Activated naive CD4-positive, alpha-beta T cell treated with anti-CD3 and anti-CD28 coated beads, Interleukin-2, amount 50 U/mL, for 24 hours (primary cell): ENCODE results near the gene KIAA2012.
"Not testable (repeated sequence)": the region's sequence is repeated elsewhere in the genome, so short reads cannot be mapped to it uniquely, and the experiment has no call there.

ENCODE experiments used
- H3K27ac Mint-ChIP-seq: one replicate; pipeline ENCODE4 v1.8.0; 2021; ENCODE audit warnings: mild to moderate bottlenecking, mixed read lengths
- H3K27me3 Mint-ChIP-seq: one replicate; pipeline ENCODE4 v1.8.0; 2021; ENCODE audit warnings: mixed read lengths
- H3K36me3 Mint-ChIP-seq: one replicate; pipeline ENCODE4 v1.8.0; 2021; ENCODE audit warnings: mixed read lengths
- H3K4me1 Mint-ChIP-seq: one replicate; pipeline ENCODE4 v1.8.0; 2021; ENCODE audit warnings: mixed read lengths
- H3K4me3 Mint-ChIP-seq: one replicate; pipeline ENCODE4 v1.8.0; 2021; ENCODE audit warnings: mild to moderate bottlenecking, mixed read lengths
- H3K9me3 Mint-ChIP-seq: one replicate; pipeline ENCODE4 v1.8.0; 2021; ENCODE audit warnings: mixed read lengths

Gene KIAA2012

GRCh38 chr2:202203348-202203747, 130.3 kb downstream of the KIAA2012 start:
- no peaks in the 10 kb centered on the region for H3K9me3 Mint-ChIP-seq
- H3K27me3 Mint-ChIP-seq = peaks cover 1% of the 10 kb centered on the region
- H3K27ac Mint-ChIP-seq = no peak overlapping the region
- H3K4me1 Mint-ChIP-seq = no peaks in the 10 kb centered on the region
- H3K36me3 Mint-ChIP-seq = peaks cover 14% of the 10 kb centered on the region
- no peak overlapping the region for H3K4me3 Mint-ChIP-seq

DNA sequence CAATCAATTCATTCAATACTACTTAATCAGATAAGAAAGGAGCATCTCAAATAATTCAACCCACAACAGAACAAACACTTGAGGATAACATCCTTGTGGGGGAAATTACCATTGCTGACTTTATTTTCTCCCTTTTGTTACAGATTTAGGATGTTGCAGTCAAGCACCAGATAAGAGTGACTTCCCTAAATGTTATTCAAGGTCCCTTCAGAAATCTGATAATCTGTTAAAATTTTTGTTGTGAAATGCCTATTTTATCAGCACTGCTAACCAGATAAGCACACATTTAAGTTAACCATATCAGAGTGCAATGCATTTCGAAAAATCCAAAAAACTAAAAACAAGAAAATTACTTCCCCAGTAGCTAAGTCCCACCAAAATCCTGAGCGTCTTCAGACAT, 131.8 kb downstream of the KIAA2012 start:
- Mint-ChIP-seq H3K4me1 (no peaks in the 10 kb centered on the region), H3K27me3 (peaks cover 1% of the 10 kb centered on the region), H3K36me3 (peaks cover 16% of the 10 kb centered on the region), H3K4me3 (no peak overlapping the region), H3K9me3 (no peaks in the 10 kb centered on the region), H3K27ac (no peak overlapping the region)

DNA sequence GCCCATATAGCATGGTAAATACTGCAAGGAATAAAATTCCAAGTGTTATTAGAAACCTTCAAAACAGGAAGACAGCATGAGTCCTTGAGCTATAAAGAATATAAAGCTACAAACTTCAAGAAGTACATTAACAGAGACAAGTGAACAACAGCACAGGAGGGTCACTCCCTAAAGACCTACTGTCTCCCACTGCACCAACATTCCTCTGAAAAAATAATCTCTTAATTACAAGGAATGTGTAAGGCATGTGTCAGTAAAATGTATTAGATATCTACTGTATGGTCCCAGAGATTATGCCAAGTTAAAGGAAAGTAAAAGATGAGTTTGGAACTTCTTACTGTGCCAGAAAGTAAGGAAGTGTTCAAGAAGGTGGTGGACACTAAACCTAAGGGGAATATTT, 135.5 kb downstream of the KIAA2012 start:
- no peak overlapping the region for H3K4me3 Mint-ChIP-seq
- H3K4me1 Mint-ChIP-seq = no peaks in the 10 kb centered on the region
- peaks cover 13% of the 10 kb centered on the region for H3K36me3 Mint-ChIP-seq
- H3K27me3 Mint-ChIP-seq = no peaks in the 10 kb centered on the region
- H3K9me3 Mint-ChIP-seq = no peaks in the 10 kb centered on the region
- no peak overlapping the region for H3K27ac Mint-ChIP-seq

DNA sequence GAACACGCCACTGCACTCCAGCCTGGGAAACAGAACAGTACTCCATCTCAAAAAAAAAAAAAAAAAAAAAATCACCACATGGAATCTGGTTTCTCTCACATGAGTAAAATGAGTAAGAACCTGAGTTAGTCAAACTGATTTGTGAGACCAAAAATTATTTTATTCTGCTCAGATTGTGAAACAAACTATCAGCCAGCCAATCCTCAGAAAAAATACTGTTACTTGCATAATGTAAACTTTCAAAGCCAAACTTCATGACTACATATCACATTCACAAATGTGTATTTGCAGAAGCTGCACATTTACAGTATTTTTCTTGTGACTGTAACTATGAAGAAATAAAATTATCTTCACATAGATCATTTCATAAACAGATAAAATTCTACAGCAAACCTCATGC, 142.1 kb downstream of the KIAA2012 start:
- Mint-ChIP-seq H3K27me3 (no peaks in the 10 kb centered on the region), H3K4me3 (no peak overlapping the region), H3K36me3 (peaks cover 5% of the 10 kb centered on the region), H3K9me3 (no peaks in the 10 kb centered on the region), H3K27ac (no peak overlapping the region), H3K4me1 (peaks cover 18% of the 10 kb centered on the region)

DNA sequence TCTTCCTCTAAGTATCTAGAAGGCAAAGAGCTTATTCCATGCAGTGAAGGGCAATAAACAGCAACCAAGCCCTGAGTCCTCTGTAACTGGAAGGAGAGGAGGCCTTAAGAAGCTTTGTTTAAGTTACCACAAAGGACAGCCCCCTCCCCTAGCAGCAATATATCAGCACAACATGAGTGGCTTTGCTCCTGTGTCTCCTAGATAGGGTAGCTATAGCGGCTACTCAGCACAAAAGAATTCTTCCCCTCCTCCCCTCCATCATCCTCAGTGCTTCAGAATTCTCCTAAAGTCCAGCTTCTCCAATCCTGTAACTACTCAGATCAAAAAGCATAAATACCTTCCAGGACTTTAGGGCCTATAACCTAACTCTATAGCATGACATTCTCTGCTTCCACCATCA, 148.8 kb downstream of the KIAA2012 start:
- Mint-ChIP-seq H3K27ac (no peak overlapping the region), H3K9me3 (no peaks in the 10 kb centered on the region), H3K27me3 (no peaks in the 10 kb centered on the region), H3K4me3 (no peak overlapping the region), H3K4me1 (peaks cover 60% of the 10 kb centered on the region), H3K36me3 (peaks cover 7% of the 10 kb centered on the region)

DNA sequence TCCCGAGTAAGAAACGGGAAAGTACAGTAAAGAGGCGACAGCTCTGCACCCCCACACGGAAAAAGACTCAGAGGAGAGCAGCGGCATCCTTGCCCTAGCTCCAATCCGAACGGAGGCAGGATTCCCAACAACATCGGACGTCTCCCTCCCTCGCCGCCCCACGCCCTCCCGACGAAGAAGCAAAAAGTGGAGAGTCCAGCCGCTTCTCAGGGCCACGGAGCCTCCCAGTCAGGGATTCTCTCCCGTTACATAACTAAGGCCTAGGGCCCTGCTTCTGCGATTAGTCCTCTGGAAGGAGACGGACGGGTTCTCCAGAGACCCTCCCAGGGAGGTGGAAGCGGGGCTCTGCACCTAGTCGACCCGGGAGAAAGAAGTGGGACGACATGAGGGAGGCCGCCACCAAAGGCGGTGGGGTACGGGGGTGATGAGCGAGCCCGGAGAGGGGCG, 164.8 kb downstream of the KIAA2012 start:
- Mint-ChIP-seq H3K4me1 (peaks cover 44% of the 10 kb centered on the region), H3K9me3 (no peaks in the 10 kb centered on the region), H3K27ac (peak overlapping the region; percentile 86), H3K27me3 (no peaks in the 10 kb centered on the region), H3K4me3 (peak overlapping the region; percentile 94), H3K36me3 (no peaks in the 10 kb centered on the region)

DNA sequence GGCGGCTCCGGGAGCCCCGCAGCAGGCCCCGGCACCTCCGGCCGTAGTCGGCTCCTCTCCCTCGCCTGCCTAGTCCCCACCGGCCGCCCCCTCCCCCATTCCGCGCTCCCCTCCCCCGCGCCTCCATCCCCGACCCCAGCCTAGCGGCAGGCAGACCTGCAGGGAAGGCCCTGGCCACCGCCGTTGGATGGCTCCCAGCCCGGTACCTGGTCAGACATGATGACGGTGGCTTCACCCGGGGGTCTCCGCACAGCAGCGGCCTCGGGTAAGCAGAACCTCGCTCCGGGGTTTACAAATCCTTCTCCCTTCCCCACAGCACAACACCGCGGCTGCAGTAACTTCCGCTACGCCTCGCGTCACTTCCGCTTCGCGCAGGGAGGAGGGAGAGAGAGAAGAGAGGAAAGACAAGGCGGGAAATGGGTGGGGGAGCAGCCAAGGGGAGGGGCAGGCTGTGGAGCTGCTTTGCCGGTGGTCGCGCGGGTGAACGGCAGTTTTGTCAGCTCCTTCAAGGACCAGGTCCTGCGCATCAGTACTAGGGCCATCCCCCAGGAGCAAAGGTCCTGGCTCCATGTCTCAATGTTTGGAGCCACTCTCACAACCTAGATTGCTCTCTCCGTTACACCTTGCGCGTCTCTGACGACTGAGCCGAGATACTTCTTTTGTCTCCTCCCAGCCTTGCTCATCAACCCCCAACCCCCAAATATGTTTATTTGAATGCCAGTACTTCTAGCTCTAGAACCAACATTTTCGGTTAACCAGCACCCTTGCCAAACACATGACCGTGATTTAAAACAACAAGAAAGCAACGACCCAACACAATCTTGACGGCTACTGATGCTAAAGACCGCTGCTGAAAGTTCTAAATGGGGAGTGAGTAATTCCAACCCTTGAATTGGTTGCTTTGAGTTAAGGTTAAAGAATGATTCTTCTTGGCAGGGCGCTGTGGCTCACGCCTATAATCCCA, 165.5 kb downstream of the KIAA2012 start, which contains the start of gene SUMO1:
SUMO1 (minus strand) TSS at position 364 of the 964 bp plus-strand sequence; CDS start at position 218, 146 bp downstream.
- Mint-ChIP-seq H3K36me3 (no peaks in the 10 kb centered on the region), H3K4me1 (peaks cover 37% of the 10 kb centered on the region), H3K9me3 (no peaks in the 10 kb centered on the region), H3K27me3 (no peaks in the 10 kb centered on the region), H3K4me3 (peak within 1 kb of the TSS; percentile 96), H3K27ac (peak within 1 kb of the TSS; percentile 97)

DNA sequence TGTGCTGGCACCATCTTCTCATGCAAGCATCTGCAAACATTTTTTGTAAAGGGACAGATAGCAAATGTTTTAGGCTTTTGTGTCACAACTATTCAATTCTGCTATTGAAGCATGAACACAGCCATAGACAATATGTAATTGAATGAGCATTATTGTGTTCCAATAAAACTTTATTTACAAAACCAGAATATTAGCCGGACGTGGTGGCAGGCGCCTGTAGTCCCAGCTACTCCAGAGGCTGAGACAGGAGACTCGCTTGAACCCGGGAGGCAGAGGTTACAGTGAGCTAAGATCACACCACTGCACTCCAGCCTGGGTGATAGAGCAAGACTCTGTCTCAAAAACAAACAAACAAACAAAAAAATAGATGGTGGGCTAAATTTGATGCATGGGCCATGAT, 174.7 kb downstream of the KIAA2012 start:
- not testable (repeated sequence) for H3K27me3 Mint-ChIP-seq, H3K36me3 Mint-ChIP-seq, H3K4me3 Mint-ChIP-seq, H3K4me1 Mint-ChIP-seq, H3K27ac Mint-ChIP-seq, H3K9me3 Mint-ChIP-seq

DNA sequence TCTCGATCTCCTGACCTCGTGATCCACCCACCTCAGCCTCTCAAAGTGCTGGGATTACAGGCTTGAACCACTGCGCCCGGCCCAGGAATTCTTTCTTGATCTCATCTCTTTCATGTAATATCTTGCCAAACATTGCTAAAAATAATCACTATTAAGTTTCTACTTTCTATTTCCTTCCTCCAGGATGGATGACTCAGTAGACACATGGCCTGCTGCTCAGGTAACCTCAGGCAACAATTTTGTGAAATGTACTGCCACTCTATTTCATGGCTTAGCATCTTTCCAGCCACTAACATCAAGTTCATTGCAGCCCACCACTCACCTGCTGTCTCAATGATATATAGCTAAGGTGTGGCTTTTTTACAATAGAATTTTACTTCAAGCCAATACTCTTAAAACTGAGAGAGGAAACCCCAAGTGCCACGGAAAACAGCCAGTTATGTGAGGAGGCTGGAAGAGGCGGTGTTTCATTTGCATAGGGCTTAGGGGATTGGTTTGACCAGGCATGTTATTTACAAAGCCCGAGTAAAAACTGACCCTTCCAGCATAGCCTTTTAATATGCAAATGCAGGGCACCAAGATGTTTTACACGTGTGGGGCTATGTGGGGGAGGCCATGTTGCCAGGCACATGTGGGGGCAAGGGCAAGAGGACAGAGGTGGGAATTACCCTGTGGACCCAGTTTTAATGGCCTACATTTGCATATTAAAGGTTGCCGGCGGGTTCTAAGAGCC, 176.6 kb downstream of the KIAA2012 start:
- no peak overlapping the region for H3K27ac Mint-ChIP-seq
- H3K36me3 Mint-ChIP-seq = no peaks in the 10 kb centered on the region
- H3K4me1 Mint-ChIP-seq = no peaks in the 10 kb centered on the region
- H3K9me3 Mint-ChIP-seq = no peaks in the 10 kb centered on the region
- H3K27me3 Mint-ChIP-seq = peaks cover 2% of the 10 kb centered on the region
- H3K4me3 Mint-ChIP-seq = no peak overlapping the region

DNA sequence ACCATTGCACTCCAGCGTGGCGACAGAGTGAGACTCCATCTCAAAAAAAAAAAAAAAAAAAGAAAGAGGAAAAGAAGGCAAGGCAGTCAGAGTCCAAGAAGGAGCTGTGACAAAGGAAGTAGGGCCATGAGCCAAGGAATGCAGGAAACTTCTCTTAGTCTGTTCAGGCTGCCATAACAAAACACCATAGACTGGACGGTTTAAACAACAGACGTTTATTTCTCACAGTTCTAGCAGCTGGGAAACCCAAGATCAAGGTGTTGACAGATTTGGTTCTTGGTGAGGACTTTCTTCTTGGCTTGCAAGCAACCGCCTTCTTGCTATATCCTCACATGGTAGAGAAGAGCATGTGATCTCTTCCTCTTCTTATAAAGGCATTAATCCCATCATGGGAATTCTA, 178.4 kb downstream of the KIAA2012 start:
- H3K9me3 Mint-ChIP-seq = no peaks in the 10 kb centered on the region
- no peak overlapping the region for H3K4me3 Mint-ChIP-seq
- no peaks in the 10 kb centered on the region for H3K36me3 Mint-ChIP-seq
- no peaks in the 10 kb centered on the region for H3K4me1 Mint-ChIP-seq
- peaks cover 2% of the 10 kb centered on the region for H3K27me3 Mint-ChIP-seq
- no peak overlapping the region for H3K27ac Mint-ChIP-seq
